ENCODE results near the gene TBC1D22A. TPM values are rescaled to one million over a fixed set of nuclear protein-coding genes. Genes with fewer than 3 reads are reported as not detected.

Gene TBC1D22A
- total RNA-seq, 2 donors from 2014 or later, result 15.8 to 17.4 TPM

GRCh38 chr22:46966495-46966845 lies 204.0 kb downstream of the TBC1D22A start:
- DNase-seq (no peak), ATAC-seq (no peak)
- intact Hi-C loops (cut with DNase I), result no loop called here

- no peak for DNase-seq
- no peak for ATAC-seq
- intact Hi-C loops (cut with DNase I), result no loop called here
Observed at GRCh38 chr22:46966846-46967245, 204.4 kb downstream of the TBC1D22A start.

GRCh38 chr22:46967445-46968358 lies 205.3 kb downstream of the TBC1D22A start:
- DNase-seq, result no peak
- intact Hi-C loops (cut with DNase I), result no loop called here
- no peak for ATAC-seq

- no peak for ATAC-seq
- DNase-seq, result no peak
- intact Hi-C loops (cut with DNase I), result no loop called here
Observed at GRCh38 chr22:46968359-46968740, 205.9 kb downstream of the TBC1D22A start.

- intact Hi-C loops (cut with DNase I), result no loop called here
- no peak for DNase-seq
- ATAC-seq, result no peak
Observed at GRCh38 chr22:46968848-46969247, 206.4 kb downstream of the TBC1D22A start.

- intact Hi-C loops (cut with DNase I), result no loop called here
- DNase-seq (no peak), ATAC-seq (no peak)
Observed at GRCh38 chr22:46969491-46969890, 207.0 kb downstream of the TBC1D22A start.

GRCh38 chr22:46969961-46970360 lies 207.5 kb downstream of the TBC1D22A start:
- intact Hi-C loops (cut with DNase I), result loop anchor here in 1 of 2 donors (10.0 kb wide), 1 partner anchor 55 kb away; no protein-coding TSS in a partner anchor
- ATAC-seq, result no peak
- DNase-seq, result no peak

GRCh38 chr22:46970411-46971098 lies 208.1 kb downstream of the TBC1D22A start:
- no peak for DNase-seq
- intact Hi-C loops (cut with DNase I), result loop anchor here in 1 of 2 donors (10.0 kb wide), 1 partner anchor 56 kb away; no protein-coding TSS in a partner anchor
- ATAC-seq, result no peak

- intact Hi-C loops (cut with DNase I), result loop anchor here in 1 of 2 donors (10.0 kb wide), 1 partner anchor 56 kb away; no protein-coding TSS in a partner anchor
- DNase-seq (peak; percentile 79), ATAC-seq (peak; percentile 75 to 82)
Observed at GRCh38 chr22:46971099-46971763, 208.8 kb downstream of the TBC1D22A start.

GRCh38 chr22:46971764-46972125 lies 209.3 kb downstream of the TBC1D22A start:
- DNase-seq, result no peak
- intact Hi-C loops (cut with DNase I), result loop anchor here in 1 of 2 donors (10.0 kb wide), 1 partner anchor 57 kb away; no protein-coding TSS in a partner anchor
- ATAC-seq, result no peak

GRCh38 chr22:46972256-46972655 lies 209.8 kb downstream of the TBC1D22A start:
- intact Hi-C loops (cut with DNase I), result loop anchor here in 1 of 2 donors (10.0 kb wide), 1 partner anchor 57 kb away; no protein-coding TSS in a partner anchor
- ATAC-seq, result no peak
- no peak for DNase-seq

GRCh38 chr22:46972901-46973831 lies 210.7 kb downstream of the TBC1D22A start:
- DNase-seq (peak; percentile 49), ATAC-seq (peak; percentile 24 to 38)
- intact Hi-C loops (cut with DNase I), result loop anchor here in 1 of 2 donors (10.0 kb wide), 1 partner anchor 58 kb away; no protein-coding TSS in a partner anchor

GRCh38 chr22:46974077-46974476 lies 211.6 kb downstream of the TBC1D22A start:
- ATAC-seq (no peak), DNase-seq (no peak)
- intact Hi-C loops (cut with DNase I), result loop anchor here in 1 of 2 donors (10.0 kb wide), 1 partner anchor 59 kb away; no protein-coding TSS in a partner anchor

GRCh38 chr22:46974631-46975585 lies 212.5 kb downstream of the TBC1D22A start:
- ATAC-seq (no peak), DNase-seq (no peak)
- intact Hi-C loops (cut with DNase I), result loop anchor here in 1 of 2 donors (10.0 kb wide), 1 partner anchor 60 kb away; no protein-coding TSS in a partner anchor

- intact Hi-C loops (cut with DNase I), result loop anchor here in 1 of 2 donors (10.0 kb wide), 1 partner anchor 61 kb away; no protein-coding TSS in a partner anchor
- no peak for DNase-seq
- no peak for ATAC-seq
Observed at GRCh38 chr22:46976143-46976542, 213.7 kb downstream of the TBC1D22A start.

- DNase-seq (no peak), ATAC-seq (no peak)
- intact Hi-C loops (cut with DNase I), result loop anchor here in 1 of 2 donors (10.0 kb wide), 1 partner anchor 62 kb away; no protein-coding TSS in a partner anchor
Observed at GRCh38 chr22:46976598-46976997, 214.1 kb downstream of the TBC1D22A start.

Data from left cardiac atrium (tissue), 4 donors.